Kidney (tissue), 14 donors: Measurements from ENCODE around the gene EMILIN1. TPM values are rescaled to one million over a fixed set of nuclear protein-coding genes. Genes with fewer than 3 reads are reported as not detected.
A peak's percentile ranks its signal among the peaks of the same experiment; 100 is the strongest.

Source experiments
- DNase-seq, 5 donors: peaks; one replicate each; pipeline ENCODE4 v3.0.0-alpha.2; 2013 to 2020
- FAIRE-seq: peaks from 2 replicates; lab custom pipeline; 2012; peaks lifted over from hg19 to GRCh38; lab: Jason Lieb, UNC
- H3K27ac ChIP-seq, 2 donors: one replicate each; pipeline ENCODE4 v1.7.0; 2013; ENCODE audit warnings: low read depth in 2 of 2, low read length in 2 of 2, inconsistent platforms in 1 of 2
- H3K27me3 ChIP-seq: one replicate; pipeline ENCODE4 v1.7.1; 2013; ENCODE audit warnings: low read length, inconsistent platforms; ENCODE audit not compliant: control insufficient read depth, insufficient read depth
- H3K36me3 ChIP-seq, 3 donors: one replicate each; pipeline versions ENCODE4 v1.7.0 to v1.7.1; 2013; ENCODE audit warnings: low read length in 3 of 3, control low read depth in 1 of 3, inconsistent platforms in 1 of 3; ENCODE audit not compliant: insufficient read depth in 3 of 3, control insufficient read depth in 2 of 3
- H3K4me1 ChIP-seq, 3 donors: one replicate each; pipeline versions ENCODE4 v1.7.0 to v1.7.1; 2013; ENCODE audit warnings: low read length in 3 of 3, inconsistent platforms in 1 of 3, low read depth in 1 of 3; ENCODE audit not compliant: control insufficient read depth in 2 of 3, insufficient read depth in 2 of 3
- H3K4me3 ChIP-seq, 3 donors: one replicate each; pipeline versions ENCODE4 v1.7.0 to v1.8.1; 2013; ENCODE audit warnings: low read length in 3 of 3, control low read depth in 1 of 3, inconsistent platforms in 1 of 3
- H3K9ac ChIP-seq, 3 donors: one replicate each; pipeline versions ENCODE4 v1.7.0 to v1.7.1; 2013; ENCODE audit warnings: low read length in 3 of 3, control low read depth in 1 of 3, inconsistent platforms in 1 of 3
- H3K9me3 ChIP-seq, 3 donors: one replicate each; pipeline versions ENCODE4 v1.7.0 to v1.7.1; 2013; ENCODE audit warnings: low read length in 3 of 3, control low read depth in 1 of 3, inconsistent platforms in 1 of 3; ENCODE audit not compliant: control insufficient read depth in 2 of 3, insufficient read depth in 1 of 3
- CTCF ChIP-seq: IDR thresholded peaks from 3 replicates; pipeline ENCODE4 v1.5.1; 2012; ENCODE audit warnings: mild to moderate bottlenecking, moderate library complexity, borderline replicate concordance; ENCODE audit not compliant: insufficient read depth; ENCODE audit errors: extremely low read depth
- intact Hi-C: fragments of 100-400 bp; cut with DNase I; formaldehyde crosslinking; loops from one replicate; pipeline ENCODE4 v1.11.1; 2022
- polyA plus RNA-seq: library from polyadenylated mRNA; stranded (reverse); fragments of 350-450 nt; fragmentation: Illumina TruSeq; extraction: RNeasy Lipid Tissue Mini Kit (QIAGEN cat#74804); gene quantifications from one replicate; pipeline ENCODE4 v1.2.3, GENCODE V29; 2014; ENCODE audit warnings: low read depth, low replicate concordance; ENCODE audit not compliant: insufficient read depth
- total RNA-seq: library from RNA; stranded (reverse); fragmentation: NEBNext Ultra II Directional; extraction: Animal tissue kit (Norgen Biotek cat#: 25700); gene quantifications from one replicate; pipeline ENCODE4 v1.2.1, GENCODE V29; 2021
- donor health status: control.
- donor health status: control.
- donor health status: control.
- donor health status: control.
- donor health status: control.
- donor health status: DM: yes; HTN: yes; CAD: no.
- donor health status: Normal renal cell carcinoma (clear cell type).

The EMILIN1 gene
- total and polyA plus RNA-seq, 2 donors from 2014 or later: 32.1 to 75.2 TPM

GRCh38 chr2:27097341-27097740 lies 18.9 kb downstream of the EMILIN1 start:
- peaks cover 0 to 11% (median 2%) of the 10 kb centered on the region in 3 donors for H3K36me3 ChIP-seq
- no peaks in the 10 kb centered on the region for H3K27me3 ChIP-seq
- intact Hi-C loops: loop anchor here (10.0 kb wide), 1 partner anchor 207 kb away; the partner anchor contains the start of gene UCN
- H3K4me1 ChIP-seq: peaks cover 0 to 26% (median 12%) of the 10 kb centered on the region in 3 donors
- no peak for FAIRE-seq
- TF ChIP-seq CTCF: no peak
- DNase-seq: peak in 1 of 5 donors; percentile 70
- no peak overlapping the region for H3K4me3 ChIP-seq
- no peak overlapping the region for H3K9ac ChIP-seq
- H3K27ac ChIP-seq: no peak overlapping the region
- no peaks in the 10 kb centered on the region for H3K9me3 ChIP-seq

- Histone ChIP-seq H3K27me3 (no peaks in the 10 kb centered on the region), H3K4me3 (no peak overlapping the region), H3K9me3 (no peaks in the 10 kb centered on the region), H3K4me1 (peaks cover 0 to 17% (median 6%) of the 10 kb centered on the region in 3 donors), H3K9ac (no peak overlapping the region), H3K27ac (no peak overlapping the region), H3K36me3 (peaks cover 0 to 11% (median 2%) of the 10 kb centered on the region in 3 donors)
- no peak for FAIRE-seq
- no peak for TF ChIP-seq CTCF
- intact Hi-C loops: loop anchor here (10.0 kb wide), 1 partner anchor 205 kb away; the partner anchor contains the start of gene UCN
- peak in 1 of 5 donors; percentile 49 for DNase-seq
Observed at GRCh38 chr2:27099334-27099955, 21.0 kb downstream of the EMILIN1 start.

- Histone ChIP-seq H3K4me1 (peaks cover 0 to 12% (median 6%) of the 10 kb centered on the region in 3 donors), H3K9ac (no peak overlapping the region), H3K36me3 (peaks cover 0 to 11% (median 2%) of the 10 kb centered on the region in 3 donors), H3K9me3 (no peaks in the 10 kb centered on the region), H3K4me3 (no peak overlapping the region), H3K27me3 (no peaks in the 10 kb centered on the region), H3K27ac (no peak overlapping the region)
- TF ChIP-seq CTCF: no peak
- DNase-seq: peak in 1 of 5 donors; percentile 69
- intact Hi-C loops: no loop called here
- FAIRE-seq: no peak
Observed at GRCh38 chr2:27100036-27100435, 21.6 kb downstream of the EMILIN1 start.

GRCh38 chr2:27102329-27102728 lies 23.9 kb downstream of the EMILIN1 start:
- intact Hi-C loops: no loop called here
- Histone ChIP-seq H3K9ac (no peak overlapping the region), H3K27me3 (no peaks in the 10 kb centered on the region), H3K27ac (no peak overlapping the region), H3K9me3 (no peaks in the 10 kb centered on the region), H3K4me3 (no peak overlapping the region), H3K36me3 (peaks cover 0 to 11% (median 2%) of the 10 kb centered on the region in 3 donors), H3K4me1 (no peaks in the 10 kb centered on the region)
- TF ChIP-seq CTCF: no peak
- DNase-seq: peak in 1 of 5 donors; percentile 40
- FAIRE-seq: no peak
